Rectal smooth muscle tissue (tissue), 1 donor: ENCODE measurements around the gene MAP2K5.

Experiments
- H3K27ac ChIP-seq: one replicate; pipeline ENCODE4 v1.7.0; 2013; ENCODE audit warnings: low read depth, low read length, inconsistent platforms
- H3K27me3 ChIP-seq: one replicate; pipeline ENCODE4 v1.7.0; 2013; ENCODE audit warnings: low read length; ENCODE audit not compliant: control insufficient read depth, insufficient read depth
- H3K36me3 ChIP-seq: one replicate; pipeline ENCODE4 v1.7.0; 2013; ENCODE audit warnings: low read length; ENCODE audit not compliant: control insufficient read depth, insufficient read depth
- H3K4me1 ChIP-seq: one replicate; pipeline ENCODE4 v1.7.0; 2013; ENCODE audit warnings: low read length; ENCODE audit not compliant: control insufficient read depth, insufficient read depth
- H3K4me3 ChIP-seq: one replicate; pipeline ENCODE4 v1.7.0; 2013; ENCODE audit warnings: low read length
- H3K9ac ChIP-seq: one replicate; pipeline ENCODE4 v1.7.0; 2013; ENCODE audit warnings: low read length

Gene MAP2K5

GRCh38 chr15:67770358-67770628 is 227.8 kb downstream of the MAP2K5 start:
- no peaks in the 10 kb centered on the region for H3K4me1 ChIP-seq
- no peaks in the 10 kb centered on the region for H3K36me3 ChIP-seq
- H3K4me3 ChIP-seq: no peak overlapping the region
- no peak overlapping the region for H3K27ac ChIP-seq
- H3K27me3 ChIP-seq: no peaks in the 10 kb centered on the region
- no peak overlapping the region for H3K9ac ChIP-seq

GRCh38 chr15:67771189-67771800 is 228.8 kb downstream of the MAP2K5 start:
- no peak overlapping the region for H3K9ac ChIP-seq
- H3K27ac ChIP-seq: no peak overlapping the region
- H3K27me3 ChIP-seq: no peaks in the 10 kb centered on the region
- H3K36me3 ChIP-seq: no peaks in the 10 kb centered on the region
- no peak overlapping the region for H3K4me3 ChIP-seq
- H3K4me1 ChIP-seq: no peaks in the 10 kb centered on the region

- Histone ChIP-seq H3K4me3 (no peak overlapping the region), H3K27ac (no peak overlapping the region), H3K4me1 (no peaks in the 10 kb centered on the region), H3K9ac (no peak overlapping the region), H3K36me3 (no peaks in the 10 kb centered on the region), H3K27me3 (no peaks in the 10 kb centered on the region)
Observed at GRCh38 chr15:67774626-67775025, 232.1 kb downstream of the MAP2K5 start.

GRCh38 chr15:67775250-67775649 is 232.7 kb downstream of the MAP2K5 start:
- H3K27me3 ChIP-seq: no peaks in the 10 kb centered on the region
- H3K27ac ChIP-seq: no peak overlapping the region
- no peak overlapping the region for H3K4me3 ChIP-seq
- H3K9ac ChIP-seq: no peak overlapping the region
- H3K36me3 ChIP-seq: no peaks in the 10 kb centered on the region
- H3K4me1 ChIP-seq: no peaks in the 10 kb centered on the region

- Histone ChIP-seq H3K36me3 (no peaks in the 10 kb centered on the region), H3K27ac (no peak overlapping the region), H3K9ac (no peak overlapping the region), H3K4me1 (no peaks in the 10 kb centered on the region), H3K4me3 (no peak overlapping the region), H3K27me3 (no peaks in the 10 kb centered on the region)
Observed at GRCh38 chr15:67775998-67776397, 233.5 kb downstream of the MAP2K5 start.

- no peaks in the 10 kb centered on the region for H3K27me3 ChIP-seq
- H3K4me3 ChIP-seq: no peak overlapping the region
- H3K4me1 ChIP-seq: no peaks in the 10 kb centered on the region
- no peak overlapping the region for H3K9ac ChIP-seq
- no peak overlapping the region for H3K27ac ChIP-seq
- H3K36me3 ChIP-seq: no peaks in the 10 kb centered on the region
Observed at GRCh38 chr15:67776600-67776999, 234.1 kb downstream of the MAP2K5 start.

- H3K27me3 ChIP-seq: no peaks in the 10 kb centered on the region
- no peak overlapping the region for H3K27ac ChIP-seq
- H3K4me3 ChIP-seq: no peak overlapping the region
Observed at GRCh38 chr15:67777071-67777470, 234.6 kb downstream of the MAP2K5 start.

GRCh38 chr15:67777773-67778172 is 235.3 kb downstream of the MAP2K5 start:
- Histone ChIP-seq H3K4me1 (no peaks in the 10 kb centered on the region), H3K4me3 (no peak overlapping the region), H3K9ac (no peak overlapping the region), H3K27me3 (no peaks in the 10 kb centered on the region), H3K36me3 (peaks cover under 1% of the 10 kb centered on the region), H3K27ac (no peak overlapping the region)

More at GRCh38 chr15:67777071-67777470, 234.6 kb downstream of the MAP2K5 start:
- H3K36me3 ChIP-seq: no peaks in the 10 kb centered on the region
- H3K9ac ChIP-seq: no peak overlapping the region
- no peaks in the 10 kb centered on the region for H3K4me1 ChIP-seq

GRCh38 chr15:67778968-67779548 is 236.6 kb downstream of the MAP2K5 start:
- Histone ChIP-seq H3K9ac (no peak overlapping the region), H3K27ac (no peak overlapping the region), H3K4me3 (no peak overlapping the region), H3K36me3 (peaks cover 5% of the 10 kb centered on the region), H3K4me1 (no peaks in the 10 kb centered on the region), H3K27me3 (no peaks in the 10 kb centered on the region)

GRCh38 chr15:67779549-67780111 is 237.1 kb downstream of the MAP2K5 start:
- H3K36me3 ChIP-seq: peaks cover 5% of the 10 kb centered on the region
- no peak overlapping the region for H3K9ac ChIP-seq
- H3K4me3 ChIP-seq: no peak overlapping the region
- H3K4me1 ChIP-seq: no peaks in the 10 kb centered on the region
- no peak overlapping the region for H3K27ac ChIP-seq
- no peaks in the 10 kb centered on the region for H3K27me3 ChIP-seq

- Histone ChIP-seq H3K36me3 (peaks cover 5% of the 10 kb centered on the region), H3K4me3 (no peak overlapping the region), H3K9ac (no peak overlapping the region), H3K27ac (no peak overlapping the region), H3K4me1 (no peaks in the 10 kb centered on the region), H3K27me3 (no peaks in the 10 kb centered on the region)
Observed at GRCh38 chr15:67781061-67781460, 238.6 kb downstream of the MAP2K5 start.

GRCh38 chr15:67781907-67782690 is 239.6 kb downstream of the MAP2K5 start:
- H3K36me3 ChIP-seq: peaks cover 5% of the 10 kb centered on the region
- no peaks in the 10 kb centered on the region for H3K4me1 ChIP-seq
- H3K27me3 ChIP-seq: no peaks in the 10 kb centered on the region
- no peak overlapping the region for H3K27ac ChIP-seq
- H3K4me3 ChIP-seq: no peak overlapping the region
- H3K9ac ChIP-seq: no peak overlapping the region

GRCh38 chr15:67782691-67782991 is 240.1 kb downstream of the MAP2K5 start:
- Histone ChIP-seq H3K9ac (no peak overlapping the region), H3K4me1 (no peaks in the 10 kb centered on the region), H3K27ac (no peak overlapping the region), H3K4me3 (no peak overlapping the region), H3K36me3 (peaks cover 5% of the 10 kb centered on the region), H3K27me3 (no peaks in the 10 kb centered on the region)
